Measurements from ENCODE around the gene MAPKAPK3.

GRCh38 chr3:50675179-50676030 lies 58.5 kb downstream of the MAPKAPK3 start:
- TF ChIP-seq CEBPB (IDR thresholded peaks at IDR 0.05; ENCODE audit: low read depth, low read length) (no peak), ELK1 (IDR thresholded peaks at IDR 0.05; ENCODE audit: borderline replicate concordance, low read depth, low read length) (no peak), USF2 (IDR thresholded peaks at IDR 0.05; ENCODE audit: low read depth, low read length) (no peak)
- TF ChIP-seq, protein P1, sequence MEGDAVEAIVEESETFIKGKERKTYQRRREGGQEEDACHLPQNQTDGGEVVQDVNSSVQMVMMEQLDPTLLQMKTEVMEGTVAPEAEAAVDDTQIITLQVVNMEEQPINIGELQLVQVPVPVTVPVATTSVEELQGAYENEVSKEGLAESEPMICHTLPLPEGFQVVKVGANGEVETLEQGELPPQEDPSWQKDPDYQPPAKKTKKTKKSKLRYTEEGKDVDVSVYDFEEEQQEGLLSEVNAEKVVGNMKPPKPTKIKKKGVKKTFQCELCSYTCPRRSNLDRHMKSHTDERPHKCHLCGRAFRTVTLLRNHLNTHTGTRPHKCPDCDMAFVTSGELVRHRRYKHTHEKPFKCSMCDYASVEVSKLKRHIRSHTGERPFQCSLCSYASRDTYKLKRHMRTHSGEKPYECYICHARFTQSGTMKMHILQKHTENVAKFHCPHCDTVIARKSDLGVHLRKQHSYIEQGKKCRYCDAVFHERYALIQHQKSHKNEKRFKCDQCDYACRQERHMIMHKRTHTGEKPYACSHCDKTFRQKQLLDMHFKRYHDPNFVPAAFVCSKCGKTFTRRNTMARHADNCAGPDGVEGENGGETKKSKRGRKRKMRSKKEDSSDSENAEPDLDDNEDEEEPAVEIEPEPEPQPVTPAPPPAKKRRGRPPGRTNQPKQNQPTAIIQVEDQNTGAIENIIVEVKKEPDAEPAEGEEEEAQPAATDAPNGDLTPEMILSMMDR (conservative IDR thresholded peaks at IDR 0.05; ENCODE audit: low read depth, low read length) = no peak

All from IMR-90 (cell line).